Testis (tissue), 3 donors: ENCODE data around the gene CDH13. TPM values are rescaled to one million over a fixed set of nuclear protein-coding genes. Genes with fewer than 3 reads are reported as not detected.

Source experiments
- DNase-seq: peaks from one replicate; pipeline ENCODE4 v3.0.0-alpha.2; 2019
- H3K27ac ChIP-seq, 2 donors: fragments of 200-600 bp; sonication (generic); one replicate each; pipeline ENCODE4 v1.5.1; 2019
- H3K27me3 ChIP-seq: fragments of 200-600 bp; sonication (generic); one replicate; pipeline ENCODE4 v1.5.1; 2019
- H3K36me3 ChIP-seq: fragments of 200-600 bp; sonication (generic); one replicate; pipeline ENCODE4 v1.5.1; 2017; ENCODE audit warnings: low read depth; ENCODE audit errors: missing control alignments
- H3K4me1 ChIP-seq: fragments of 200-600 bp; sonication (generic); one replicate; pipeline ENCODE4 v1.5.1; 2019
- H3K4me3 ChIP-seq, 2 donors: fragments of 200-600 bp; sonication (generic); one replicate each; pipeline ENCODE4 v1.5.1; 2017 to 2019
- H3K9me3 ChIP-seq: fragments of 200-600 bp; sonication (generic); one replicate; pipeline ENCODE4 v1.5.1; 2017
- POLR2A ChIP-seq: fragments of 450-650 bp; IDR thresholded peaks from one replicate; pipeline ENCODE4 v1.6.1; 2017; ENCODE audit warnings: antibody characterized with exemption, mild to moderate bottlenecking, moderate library complexity
- WGBS, 2 donors: methylation state at CpG; one replicate each; pipeline ENCODE4 v1.1.5; 2018; 5-methylcytosine and 5-hydroxymethylcytosine counted together
- intact Hi-C: fragments of 100-400 bp; cut with DNase I; formaldehyde crosslinking; loops from one replicate; pipeline ENCODE4 v1.15.1; 2023; ENCODE audit warnings: low total_unique reads
- polyA plus RNA-seq: library from polyadenylated mRNA; stranded (reverse); fragments of 350-450 nt; fragmentation: Illumina TruSeq; extraction: RNeasy Lipid Tissue Mini Kit (QIAGEN cat#74804); gene quantifications from one replicate; pipeline ENCODE4 v1.2.3, GENCODE V29; 2014; ENCODE audit warnings: low read depth, low replicate concordance; ENCODE audit not compliant: insufficient read depth
- total RNA-seq, 2 donors: library from RNA; depleted of rRNA; stranded (reverse); fragments of >200 nt; gene quantifications; one replicate each; pipeline ENCODE4 v1.2.3, GENCODE V29; 2016
- TF ChIP-seq, protein P1 (sequence below), 3 experiments: fragments of 450-650 bp in 2 of 3; fragments of 200-600 bp in 1 of 3; sonication (generic) in 1 of 3; IDR thresholded peaks; one replicate each; pipeline ENCODE4 v1.5.1; 2016 to 2019; ENCODE audit warnings: antibody characterized with exemption in 3 of 3, mild to moderate bottlenecking in 2 of 3, moderate library complexity in 1 of 3

CDH13 gene
- total and polyA plus RNA-seq, 3 donors from 2014 or later = 1.2 to 11.1 (median 2.0) TPM

GRCh38 chr16:83586036-83586435, 959.3 kb downstream of the CDH13 start:
- no peaks in the 10 kb centered on the region for H3K4me1 ChIP-seq
- no peak for DNase-seq
- H3K27ac ChIP-seq = no peak overlapping the region
- intact Hi-C loops = no loop called here
- WGBS, 2 donors = 59 to 76% methylated on average over 13 of the region's 13 CpGs
- no peaks in the 10 kb centered on the region for H3K36me3 ChIP-seq
- H3K9me3 ChIP-seq = no peaks in the 10 kb centered on the region
- no peak for TF ChIP-seq POLR2A
- TF ChIP-seq, protein P1, sequence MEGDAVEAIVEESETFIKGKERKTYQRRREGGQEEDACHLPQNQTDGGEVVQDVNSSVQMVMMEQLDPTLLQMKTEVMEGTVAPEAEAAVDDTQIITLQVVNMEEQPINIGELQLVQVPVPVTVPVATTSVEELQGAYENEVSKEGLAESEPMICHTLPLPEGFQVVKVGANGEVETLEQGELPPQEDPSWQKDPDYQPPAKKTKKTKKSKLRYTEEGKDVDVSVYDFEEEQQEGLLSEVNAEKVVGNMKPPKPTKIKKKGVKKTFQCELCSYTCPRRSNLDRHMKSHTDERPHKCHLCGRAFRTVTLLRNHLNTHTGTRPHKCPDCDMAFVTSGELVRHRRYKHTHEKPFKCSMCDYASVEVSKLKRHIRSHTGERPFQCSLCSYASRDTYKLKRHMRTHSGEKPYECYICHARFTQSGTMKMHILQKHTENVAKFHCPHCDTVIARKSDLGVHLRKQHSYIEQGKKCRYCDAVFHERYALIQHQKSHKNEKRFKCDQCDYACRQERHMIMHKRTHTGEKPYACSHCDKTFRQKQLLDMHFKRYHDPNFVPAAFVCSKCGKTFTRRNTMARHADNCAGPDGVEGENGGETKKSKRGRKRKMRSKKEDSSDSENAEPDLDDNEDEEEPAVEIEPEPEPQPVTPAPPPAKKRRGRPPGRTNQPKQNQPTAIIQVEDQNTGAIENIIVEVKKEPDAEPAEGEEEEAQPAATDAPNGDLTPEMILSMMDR (IDR thresholded peaks at IDR 0.05) = no peak
- H3K4me3 ChIP-seq = no peak overlapping the region
- H3K27me3 ChIP-seq = no peaks in the 10 kb centered on the region

- Histone ChIP-seq H3K27ac (no peak overlapping the region), H3K4me3 (no peak overlapping the region), H3K4me1 (no peaks in the 10 kb centered on the region), H3K36me3 (no peaks in the 10 kb centered on the region), H3K27me3 (no peaks in the 10 kb centered on the region), H3K9me3 (no peaks in the 10 kb centered on the region)
- DNase-seq = no peak
- no peak for TF ChIP-seq POLR2A
- TF ChIP-seq, protein P1 (IDR thresholded peaks at IDR 0.05) = no peak
- WGBS, 2 donors = 32 to 34% methylated on average over 11 of the region's 11 CpGs
- intact Hi-C loops = no loop called here
Observed at GRCh38 chr16:83586461-83587200, 959.9 kb downstream of the CDH13 start.

DNA sequence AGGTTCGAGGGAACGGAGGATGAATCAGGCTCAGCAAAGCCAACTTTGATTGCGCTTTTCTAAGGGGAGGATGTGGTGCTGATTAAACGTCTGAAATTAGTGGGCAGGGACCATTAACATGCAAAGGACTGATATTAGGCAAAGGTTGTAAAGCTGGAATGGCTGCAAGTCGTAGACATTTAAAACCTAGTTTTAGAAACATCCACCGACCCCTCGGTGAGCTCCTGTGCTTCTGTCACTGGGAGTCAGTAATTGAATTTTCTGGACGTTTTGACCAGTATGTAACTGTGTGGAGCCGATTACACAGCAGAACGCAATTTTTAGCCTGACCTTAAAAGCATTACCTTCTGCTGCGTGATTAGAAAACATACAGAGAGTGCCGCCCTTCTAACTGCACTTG, 960.4 kb downstream of the CDH13 start:
- WGBS, 2 donors = 61 to 66% methylated on average over 12 of the region's 12 CpGs
- H3K27me3 ChIP-seq = no peaks in the 10 kb centered on the region
- no peak overlapping the region for H3K27ac ChIP-seq
- intact Hi-C loops = no loop called here
- no peak overlapping the region for H3K4me3 ChIP-seq
- TF ChIP-seq, protein P1 (IDR thresholded peaks at IDR 0.05) = no peak
- TF ChIP-seq POLR2A = no peak
- H3K9me3 ChIP-seq = no peaks in the 10 kb centered on the region
- H3K4me1 ChIP-seq = no peaks in the 10 kb centered on the region
- no peaks in the 10 kb centered on the region for H3K36me3 ChIP-seq
- DNase-seq = no peak

DNA sequence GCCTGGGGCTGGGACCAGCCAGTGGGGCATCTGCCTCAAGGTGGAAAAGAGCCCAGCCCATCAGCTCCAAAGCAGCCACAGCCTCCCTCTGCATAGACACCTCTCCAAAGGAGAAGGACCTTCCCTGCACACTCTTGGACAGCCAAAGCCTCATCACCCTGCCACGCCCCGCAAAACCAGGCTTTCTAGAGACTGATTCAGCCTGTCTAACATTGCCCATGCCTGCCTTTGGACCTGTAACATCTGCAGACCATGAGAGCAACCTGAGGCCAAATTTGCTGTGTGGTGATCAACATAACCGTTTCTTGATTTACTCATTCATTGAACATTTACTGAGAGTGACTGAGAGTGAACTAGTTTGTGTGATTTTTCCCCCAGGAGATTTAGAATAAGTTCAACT, 961.3 kb downstream of the CDH13 start:
- no peak for DNase-seq
- intact Hi-C loops = no loop called here
- TF ChIP-seq, protein P1 (IDR thresholded peaks at IDR 0.05) = no peak
- TF ChIP-seq POLR2A = no peak
- H3K4me3 ChIP-seq = no peak overlapping the region
- no peak overlapping the region for H3K27ac ChIP-seq
- H3K36me3 ChIP-seq = no peaks in the 10 kb centered on the region
- H3K4me1 ChIP-seq = no peaks in the 10 kb centered on the region
- WGBS, 2 donors = 97 to 98% methylated on average over 3 of the region's 3 CpGs
- H3K27me3 ChIP-seq = no peaks in the 10 kb centered on the region
- H3K9me3 ChIP-seq = no peaks in the 10 kb centered on the region

- Histone ChIP-seq H3K27me3 (no peaks in the 10 kb centered on the region), H3K27ac (no peak overlapping the region), H3K36me3 (no peaks in the 10 kb centered on the region), H3K4me1 (no peaks in the 10 kb centered on the region), H3K4me3 (no peak overlapping the region), H3K9me3 (no peaks in the 10 kb centered on the region)
- 80 to 83% methylated on average over 6 of the region's 6 CpGs for WGBS, 2 donors
- DNase-seq = no peak
- TF ChIP-seq, protein P1 (IDR thresholded peaks at IDR 0.05) = no peak
- no peak for TF ChIP-seq POLR2A
- intact Hi-C loops = no loop called here
Observed at GRCh38 chr16:83589576-83589975, 962.8 kb downstream of the CDH13 start.
